GM12801 (cell line): ENCODE data around the gene PLIN4.

ENCODE experiments used
- TF ChIP-seq, protein P1 (sequence below): IDR thresholded peaks from one replicate; pipeline ENCODE4 v1.5.1; 2011; ENCODE audit warnings: control low read depth; ENCODE audit not compliant: insufficient read length; ENCODE audit errors: extremely low read depth

PLIN4 gene

DNA sequence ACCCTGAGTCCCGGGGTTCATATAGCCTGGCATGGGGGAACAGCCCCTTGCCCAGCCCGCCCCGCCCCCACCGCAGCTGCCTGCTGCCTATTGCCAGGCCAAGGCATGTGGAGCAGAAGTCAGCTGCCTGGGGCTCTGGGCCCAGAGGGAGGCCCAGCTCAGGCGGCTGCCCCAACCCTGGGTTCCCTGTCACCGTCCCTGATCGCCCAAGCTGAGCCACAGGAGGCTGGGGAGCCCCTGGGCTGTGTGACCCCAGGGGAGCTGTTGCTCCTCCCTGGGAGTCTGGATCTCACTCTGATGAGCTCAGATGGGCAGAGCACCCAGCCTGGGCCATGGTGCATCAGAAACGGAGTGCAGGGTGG is 1.4 kb downstream of the PLIN4 start:
- TF ChIP-seq, protein P1, sequence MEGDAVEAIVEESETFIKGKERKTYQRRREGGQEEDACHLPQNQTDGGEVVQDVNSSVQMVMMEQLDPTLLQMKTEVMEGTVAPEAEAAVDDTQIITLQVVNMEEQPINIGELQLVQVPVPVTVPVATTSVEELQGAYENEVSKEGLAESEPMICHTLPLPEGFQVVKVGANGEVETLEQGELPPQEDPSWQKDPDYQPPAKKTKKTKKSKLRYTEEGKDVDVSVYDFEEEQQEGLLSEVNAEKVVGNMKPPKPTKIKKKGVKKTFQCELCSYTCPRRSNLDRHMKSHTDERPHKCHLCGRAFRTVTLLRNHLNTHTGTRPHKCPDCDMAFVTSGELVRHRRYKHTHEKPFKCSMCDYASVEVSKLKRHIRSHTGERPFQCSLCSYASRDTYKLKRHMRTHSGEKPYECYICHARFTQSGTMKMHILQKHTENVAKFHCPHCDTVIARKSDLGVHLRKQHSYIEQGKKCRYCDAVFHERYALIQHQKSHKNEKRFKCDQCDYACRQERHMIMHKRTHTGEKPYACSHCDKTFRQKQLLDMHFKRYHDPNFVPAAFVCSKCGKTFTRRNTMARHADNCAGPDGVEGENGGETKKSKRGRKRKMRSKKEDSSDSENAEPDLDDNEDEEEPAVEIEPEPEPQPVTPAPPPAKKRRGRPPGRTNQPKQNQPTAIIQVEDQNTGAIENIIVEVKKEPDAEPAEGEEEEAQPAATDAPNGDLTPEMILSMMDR, result no peak

DNA sequence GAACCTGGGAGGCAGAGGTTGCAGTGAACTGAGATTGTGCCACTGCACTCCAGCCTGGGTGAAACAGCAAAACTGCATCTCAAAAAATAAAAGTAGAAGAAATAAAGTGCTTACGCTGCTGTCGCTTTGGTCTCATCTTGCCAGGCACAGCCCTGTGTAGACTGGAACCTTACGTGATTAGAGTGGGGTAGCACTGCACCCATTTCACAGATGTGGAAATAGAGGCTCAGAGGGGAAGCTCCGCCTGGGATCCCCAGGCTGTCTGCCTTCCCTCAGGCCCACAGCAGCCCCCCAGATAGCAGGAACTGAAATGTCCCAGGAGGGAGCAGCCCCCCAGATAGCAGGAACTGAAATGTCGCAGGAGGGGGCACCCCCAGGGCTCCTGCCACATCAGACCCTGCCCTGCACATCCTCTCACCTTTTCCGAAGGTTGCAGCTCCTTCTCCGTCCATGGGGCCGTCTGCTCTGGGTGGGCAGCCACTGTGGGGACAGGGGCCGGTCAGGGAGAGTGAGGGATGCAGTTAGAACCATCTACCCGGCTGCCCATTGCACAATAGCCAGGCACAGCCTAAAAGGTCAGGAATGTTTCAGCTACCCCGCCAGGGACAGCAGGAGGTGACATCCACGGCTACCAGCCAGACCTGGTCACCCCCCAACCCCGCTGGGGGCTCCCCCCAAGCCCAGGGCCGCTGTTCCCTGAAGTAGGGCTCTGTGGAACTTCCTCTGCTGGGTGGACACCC is 1.9 kb downstream of the PLIN4 start:
- TF ChIP-seq, protein P1, result no peak

DNA sequence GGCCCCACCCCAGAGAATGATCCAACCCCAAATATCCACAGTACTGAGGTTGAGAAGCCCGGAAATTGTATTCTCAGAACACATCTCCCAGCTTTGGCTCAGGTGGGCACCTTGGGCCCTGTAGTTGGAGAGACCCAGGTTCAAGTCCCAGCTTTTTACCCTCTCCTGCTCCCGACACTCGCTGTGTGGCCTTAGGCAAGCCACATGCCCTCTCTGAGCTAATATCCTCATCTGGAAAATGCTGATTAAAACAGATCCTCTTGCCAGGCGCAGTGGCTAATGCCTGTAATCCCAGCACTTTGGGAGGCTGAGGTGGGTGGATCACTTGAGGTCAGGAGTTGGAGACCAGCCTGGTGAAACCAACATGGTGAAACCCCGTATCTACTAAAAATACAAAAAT is 2.6 kb downstream of the PLIN4 start:
- TF ChIP-seq, protein P1, result no peak

DNA sequence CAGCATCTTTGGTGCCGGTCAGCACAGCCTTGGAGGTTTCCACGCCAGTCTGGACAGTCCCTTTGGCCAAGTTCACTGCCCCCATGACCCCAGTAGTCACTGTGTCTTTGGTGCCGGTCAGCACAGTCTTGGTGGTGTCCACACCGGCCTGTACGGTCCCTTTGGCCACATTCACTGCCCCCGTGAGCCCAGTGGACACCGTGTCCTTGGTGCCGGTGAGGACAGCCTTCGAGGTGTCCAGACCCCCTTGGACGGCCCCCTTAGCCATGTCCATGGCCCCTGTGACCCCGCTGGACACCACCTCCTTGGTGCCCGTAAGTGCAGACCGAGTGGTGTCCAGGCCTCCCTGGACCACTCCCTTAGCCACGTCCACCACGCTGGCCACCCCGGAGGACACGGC is 5.0 kb downstream of the PLIN4 start:
- TF ChIP-seq, protein P1, result no peak

DNA sequence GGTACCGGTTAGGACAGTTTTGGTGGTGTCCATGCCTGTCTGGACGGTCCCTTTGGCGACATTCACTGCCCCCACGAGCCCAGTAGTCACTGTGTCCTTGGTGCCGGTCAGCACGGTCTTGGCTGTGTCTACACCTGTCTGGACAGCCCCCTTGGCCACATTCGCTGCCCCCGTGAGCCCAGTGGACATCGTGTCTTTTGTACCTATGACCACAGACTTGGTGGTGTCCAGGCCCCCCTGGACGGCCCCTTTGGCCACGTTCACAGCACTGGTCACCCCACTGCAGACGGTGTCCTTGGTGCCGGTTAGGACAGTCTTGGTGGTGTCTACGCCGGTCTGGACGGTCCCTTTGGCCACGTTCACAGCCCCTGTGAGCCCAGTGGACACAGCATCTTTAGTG is 6.2 kb downstream of the PLIN4 start:
- TF ChIP-seq, protein P1, result no peak

DNA sequence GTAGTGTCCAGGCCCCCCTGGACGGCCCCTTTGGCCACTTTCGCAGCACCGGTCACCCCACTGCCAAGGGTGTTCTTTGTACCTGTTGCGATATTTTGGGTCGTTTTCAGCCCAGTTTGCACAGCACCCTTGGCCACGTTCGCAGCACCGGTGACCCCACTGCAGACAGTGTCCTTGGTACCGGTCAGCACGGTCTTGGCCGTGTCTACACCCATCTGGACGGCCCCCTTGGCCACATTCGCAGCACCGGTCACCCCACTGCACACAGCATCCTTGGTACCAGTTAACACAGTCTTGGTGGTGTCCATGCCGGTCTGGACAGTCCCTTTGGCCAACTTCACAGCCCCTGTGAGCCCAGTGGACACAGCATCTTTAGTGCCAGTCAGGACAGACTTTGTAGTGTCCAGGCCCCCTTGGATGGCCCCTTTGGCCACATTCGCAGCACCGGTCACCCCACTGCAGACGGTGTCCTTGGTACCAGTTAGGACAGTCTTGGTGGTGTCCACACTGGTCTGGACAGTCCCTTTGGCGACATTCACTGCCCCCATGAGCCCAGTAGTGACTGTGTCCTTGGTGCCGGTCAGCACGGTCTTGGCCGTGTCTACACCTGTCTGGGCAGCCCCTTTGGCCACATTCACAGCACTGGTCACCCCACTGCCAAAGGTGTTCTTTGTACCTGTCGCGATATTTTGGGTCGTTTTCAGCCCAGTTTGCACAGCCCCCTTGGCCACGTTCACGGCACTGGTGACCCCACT is 6.8 kb downstream of the PLIN4 start:
- TF ChIP-seq, protein P1, result no peak

DNA sequence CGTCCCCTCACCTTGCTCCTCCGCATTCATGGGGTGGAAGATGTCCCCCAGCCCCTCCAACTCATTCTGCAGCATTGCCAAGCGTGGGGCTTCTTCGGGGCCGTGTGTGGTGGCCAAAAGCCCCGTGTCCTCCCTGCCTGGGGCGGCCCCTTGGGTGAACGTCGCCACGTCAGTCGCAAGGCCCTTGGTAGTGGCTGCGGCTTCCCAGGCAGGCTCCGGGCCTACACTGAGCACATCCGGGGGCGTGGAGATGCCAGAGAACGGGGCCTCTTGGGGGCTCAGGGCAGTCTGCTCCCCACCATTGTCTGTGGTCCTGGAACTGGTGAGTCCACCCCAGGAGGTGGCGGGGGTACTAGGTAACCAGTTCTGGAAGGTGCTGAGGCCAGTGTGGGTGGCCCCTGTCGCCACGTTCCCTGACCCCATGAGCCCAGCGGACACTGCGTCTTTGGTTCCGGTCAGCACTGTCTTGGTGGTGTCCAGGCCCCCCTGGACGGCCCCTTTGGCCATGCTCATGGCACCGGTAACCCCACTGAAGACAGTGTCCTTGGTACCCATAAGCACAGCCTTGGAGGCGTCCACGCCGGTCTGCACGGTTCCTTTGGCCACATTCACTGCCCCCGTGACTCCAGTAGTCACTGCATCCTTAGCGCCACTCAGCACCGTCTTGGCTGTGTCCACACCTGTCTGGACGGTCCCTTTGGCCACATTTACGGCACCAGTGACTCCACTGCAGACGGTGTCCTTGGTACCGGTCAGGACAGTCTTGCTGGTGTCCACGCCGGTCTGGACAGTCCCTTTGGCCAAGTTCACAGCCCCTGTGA is 7.6 kb downstream of the PLIN4 start:
- TF ChIP-seq, protein P1, result no peak
